ENCODE results near the gene PSTK. TPM values are rescaled to one million over a fixed set of nuclear protein-coding genes. Genes with fewer than 3 reads are reported as not detected.

PSTK gene
- polyA plus RNA-seq, 1 donor, result 4.7 TPM

- no peak for DNase-seq
Observed at GRCh38 chr10:123021517-123021916, 41.3 kb downstream of the PSTK start.

- DNase-seq, result no peak
Observed at GRCh38 chr10:123024540-123024939, 44.3 kb downstream of the PSTK start.

GRCh38 chr10:123026302-123026701, 46.1 kb downstream of the PSTK start:
- DNase-seq, result no peak

GRCh38 chr10:123027861-123028260, 47.7 kb downstream of the PSTK start:
- DNase-seq, result no peak

GRCh38 chr10:123031124-123031523, 50.9 kb downstream of the PSTK start:
- DNase-seq, result no peak

GRCh38 chr10:123034332-123034731, 54.1 kb downstream of the PSTK start:
- DNase-seq, result no peak

GRCh38 chr10:123035467-123036086, 55.4 kb downstream of the PSTK start:
- DNase-seq, result no peak

GRCh38 chr10:123038782-123039631, 58.8 kb downstream of the PSTK start:
- DNase-seq, result no peak

- DNase-seq, result no peak
Observed at GRCh38 chr10:123039632-123039930, 59.4 kb downstream of the PSTK start.

Other genes with a start within 250 kb of the PSTK start
- 1.0 TPM for gene CUZD1, start 134.5 kb upstream of the PSTK start, polyA plus RNA-seq (ENCODE audit: insufficient read length)
- 2.5 TPM for gene FAM24B, start 100.8 kb upstream of the PSTK start, polyA plus RNA-seq (ENCODE audit: insufficient read length)
- gene FAM24A, start 69.8 kb upstream of the PSTK start, polyA plus RNA-seq (ENCODE audit: insufficient read length), result not detected
- gene C10orf88, start 26.2 kb upstream of the PSTK start, polyA plus RNA-seq (ENCODE audit: insufficient read length), result 14.1 TPM
- 15.2 TPM for gene IKZF5, start 28.4 kb downstream of the PSTK start, polyA plus RNA-seq (ENCODE audit: insufficient read length)
- 12.5 TPM for gene ACADSB, start 28.6 kb downstream of the PSTK start, polyA plus RNA-seq (ENCODE audit: insufficient read length)
- gene HMX3, start 155.6 kb downstream of the PSTK start, polyA plus RNA-seq (ENCODE audit: insufficient read length), result not detected
- not detected for gene HMX2, start 167.7 kb downstream of the PSTK start, polyA plus RNA-seq (ENCODE audit: insufficient read length)
- gene BUB3, start 174.0 kb downstream of the PSTK start, polyA plus RNA-seq (ENCODE audit: insufficient read length), result 54.5 TPM

Measured in hindlimb muscle (tissue), 1 donor.